GM18909 (cell line): ENCODE results near the gene BAIAP2L1.
"Not testable (repeated sequence)": the region's sequence is repeated elsewhere in the genome, so short reads cannot be mapped to it uniquely, and the experiment has no call there.

Experiments
- ATAC-seq: cut with Tn5 transposase; IDR thresholded peaks from one replicate; pipeline ENCODE4 v1.9.1; 2021; ENCODE audit warnings: mild to moderate bottlenecking; ENCODE audit not compliant: unreplicated experiment, poor library complexity

BAIAP2L1 gene

DNA sequence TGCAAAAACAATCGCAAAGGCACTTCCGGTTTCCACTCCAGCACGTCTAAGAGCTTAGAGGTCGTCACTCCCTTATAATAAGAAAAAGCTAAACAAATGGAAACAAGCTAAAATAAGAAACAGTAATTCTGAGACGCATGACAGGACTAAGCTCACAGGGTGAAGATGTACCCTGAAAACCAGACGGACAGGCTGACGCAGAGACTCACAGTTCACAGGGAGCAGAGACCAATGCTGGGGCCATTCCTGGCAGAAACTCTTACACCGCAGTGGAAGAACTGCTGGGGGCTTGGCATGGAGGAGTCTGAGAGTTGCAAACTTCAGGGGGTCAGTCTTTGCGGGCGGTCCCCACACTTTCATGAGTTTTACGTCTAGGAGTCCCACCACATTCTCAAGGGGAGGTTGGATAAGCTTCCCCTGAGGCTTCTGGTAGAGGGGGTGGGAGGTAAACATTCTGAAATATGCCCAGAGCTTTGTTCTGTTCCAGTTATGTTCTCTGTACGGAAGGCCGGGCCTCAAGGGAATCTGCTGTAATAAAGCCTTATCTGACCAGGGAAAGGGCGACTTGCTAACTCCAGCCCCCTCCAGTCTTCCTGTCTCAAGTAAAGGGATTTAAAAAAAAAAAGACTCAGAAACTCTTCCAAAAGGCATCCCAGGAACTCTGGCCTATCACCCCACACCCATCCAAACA lies 71.6 kb downstream of the BAIAP2L1 start:
- no peak for ATAC-seq

- ATAC-seq: no peak
Observed at GRCh38 chr7:98324782-98325181, 76.1 kb downstream of the BAIAP2L1 start.

GRCh38 chr7:98323597-98324322 lies 77.1 kb downstream of the BAIAP2L1 start:
- ATAC-seq: no peak

DNA sequence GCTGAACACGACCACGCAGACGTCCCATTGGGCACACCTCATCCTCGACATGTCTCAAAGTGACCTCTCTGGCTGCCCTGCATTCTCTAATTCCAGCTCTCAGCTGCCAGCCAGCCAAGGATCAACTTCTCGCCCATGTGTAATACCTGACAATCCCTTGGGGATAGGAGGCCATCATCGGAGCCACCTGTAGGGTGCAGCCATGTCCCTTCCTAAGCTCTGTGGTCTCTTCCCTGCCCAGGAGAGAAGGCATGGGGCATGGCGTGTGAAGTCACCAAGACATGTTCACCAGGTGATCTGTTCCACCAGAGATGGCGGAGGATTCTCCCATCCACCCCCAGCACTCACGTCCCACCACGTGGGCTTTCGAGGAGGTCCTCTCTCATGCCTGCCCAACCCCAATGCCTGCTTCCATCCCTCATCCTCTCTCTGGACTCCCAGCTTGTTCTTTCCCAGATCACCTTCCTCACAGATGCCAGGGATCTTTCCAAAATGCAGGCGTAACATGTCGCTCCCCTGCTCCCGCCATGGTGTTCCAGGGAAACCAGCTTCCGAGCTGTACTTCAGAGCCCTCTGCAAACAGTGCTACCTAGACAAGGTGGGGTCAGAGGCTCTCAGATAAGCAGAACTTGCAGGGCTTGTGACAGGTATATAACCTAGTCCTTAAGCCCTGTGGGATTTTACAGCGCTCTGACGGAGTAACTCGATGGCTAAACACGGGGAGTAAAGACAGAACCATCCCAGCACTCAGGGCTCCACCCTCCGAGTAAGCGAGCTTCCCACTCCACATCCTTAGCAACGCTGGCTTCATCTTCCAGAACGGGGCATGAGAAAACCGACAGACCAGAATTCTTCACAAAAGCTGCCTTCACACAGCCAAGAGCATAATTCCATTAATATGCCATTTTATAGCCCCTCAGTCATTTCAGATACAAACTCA lies 78.3 kb downstream of the BAIAP2L1 start:
- ATAC-seq: no peak

DNA sequence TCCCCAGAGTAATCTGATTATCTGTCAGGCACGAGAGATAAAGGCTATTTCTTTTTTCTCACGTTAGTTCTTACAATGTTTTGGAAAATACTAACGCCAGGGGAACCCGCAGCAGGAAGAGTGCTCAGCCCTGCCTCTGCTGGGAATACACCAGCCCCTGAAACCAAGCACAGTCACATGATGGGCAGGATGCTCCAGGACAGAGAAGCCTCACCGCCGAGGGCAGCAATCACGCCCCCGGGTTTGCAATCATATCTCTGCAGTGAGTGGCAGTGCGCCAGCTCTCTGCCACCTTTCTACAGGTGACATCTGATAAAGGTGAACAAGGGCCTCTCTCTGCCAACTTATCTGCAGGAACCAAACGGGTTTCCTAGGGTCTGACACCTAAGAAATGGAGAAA lies 79.6 kb downstream of the BAIAP2L1 start:
- ATAC-seq: no peak

DNA sequence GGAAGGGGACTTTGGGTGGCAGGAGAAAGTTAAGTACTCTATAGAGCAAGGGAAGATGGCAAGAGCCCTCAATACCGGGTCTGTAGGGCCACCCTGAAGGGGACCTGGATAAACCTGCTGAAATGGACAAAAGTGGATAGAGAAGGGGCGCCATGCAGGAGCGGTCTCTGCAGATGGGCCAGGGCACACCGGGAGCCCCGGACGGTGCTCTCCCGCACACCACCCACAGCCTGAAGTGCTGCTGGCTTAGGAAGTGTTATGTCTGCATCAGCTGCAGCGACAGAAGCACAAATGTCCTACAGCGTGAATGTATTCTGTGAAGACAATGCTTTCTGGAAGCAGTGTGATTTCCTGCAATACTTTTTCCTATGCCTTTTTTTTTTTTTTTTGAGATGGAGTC lies 81.7 kb downstream of the BAIAP2L1 start:
- no peak for ATAC-seq

DNA sequence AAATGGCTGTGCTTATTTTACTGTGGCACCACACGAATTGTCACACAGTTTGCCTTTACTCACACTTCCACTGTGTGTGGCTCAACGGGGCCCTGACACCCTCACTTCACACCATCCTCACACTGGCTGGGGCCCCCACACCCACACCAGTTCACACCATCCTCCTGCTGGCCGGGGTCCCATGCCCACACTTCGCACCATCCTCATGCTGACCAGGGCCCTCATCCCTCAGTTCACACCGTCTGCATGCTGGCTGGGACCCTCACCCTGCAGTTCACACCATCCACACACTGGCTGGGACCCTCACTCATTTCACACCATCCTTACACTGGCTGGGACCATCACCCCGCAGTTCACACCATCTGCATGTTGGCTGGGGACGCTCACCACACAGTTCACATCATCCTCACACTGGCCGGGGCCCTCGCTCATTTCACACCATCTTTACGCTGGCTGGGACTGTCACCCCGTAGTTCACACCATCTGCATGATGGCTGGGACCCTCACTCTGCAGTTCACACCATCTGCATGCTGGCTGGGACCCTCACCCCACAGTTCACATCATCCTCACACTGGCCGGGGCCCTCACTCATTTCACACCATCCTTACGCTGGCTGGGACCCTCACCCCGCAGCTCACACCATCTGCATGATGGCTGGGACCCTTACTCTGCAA lies 83.4 kb downstream of the BAIAP2L1 start:
- ATAC-seq: no peak

GRCh38 chr7:98315994-98316527 lies 84.8 kb downstream of the BAIAP2L1 start:
- not testable (repeated sequence) for ATAC-seq

- peak; percentile 79 for ATAC-seq
Observed at GRCh38 chr7:98315318-98315993, 85.4 kb downstream of the BAIAP2L1 start.

- ATAC-seq: peak; percentile 57
Observed at GRCh38 chr7:98314469-98314868, 86.4 kb downstream of the BAIAP2L1 start.

DNA sequence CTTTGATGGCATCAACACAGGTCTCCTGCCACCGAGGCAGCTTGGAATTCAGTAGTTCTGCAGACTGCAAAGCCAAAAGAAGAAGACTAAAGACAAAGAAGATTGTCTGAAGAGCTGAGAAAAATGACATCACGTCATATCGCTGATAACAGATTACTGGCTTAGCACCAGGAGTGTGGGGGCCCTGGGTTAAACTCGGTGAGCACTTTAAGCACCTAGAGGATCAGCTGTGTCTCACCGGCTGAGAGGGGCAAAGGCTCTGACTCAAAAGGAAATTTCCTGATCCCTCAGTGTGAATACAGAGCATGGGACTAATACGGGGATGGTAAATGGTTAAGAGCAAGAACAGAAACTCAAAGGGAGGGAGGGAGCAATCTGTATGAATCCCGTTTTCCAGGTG lies 88.7 kb downstream of the BAIAP2L1 start:
- no peak for ATAC-seq

GRCh38 chr7:98309566-98309965 lies 91.3 kb downstream of the BAIAP2L1 start:
- no peak for ATAC-seq

DNA sequence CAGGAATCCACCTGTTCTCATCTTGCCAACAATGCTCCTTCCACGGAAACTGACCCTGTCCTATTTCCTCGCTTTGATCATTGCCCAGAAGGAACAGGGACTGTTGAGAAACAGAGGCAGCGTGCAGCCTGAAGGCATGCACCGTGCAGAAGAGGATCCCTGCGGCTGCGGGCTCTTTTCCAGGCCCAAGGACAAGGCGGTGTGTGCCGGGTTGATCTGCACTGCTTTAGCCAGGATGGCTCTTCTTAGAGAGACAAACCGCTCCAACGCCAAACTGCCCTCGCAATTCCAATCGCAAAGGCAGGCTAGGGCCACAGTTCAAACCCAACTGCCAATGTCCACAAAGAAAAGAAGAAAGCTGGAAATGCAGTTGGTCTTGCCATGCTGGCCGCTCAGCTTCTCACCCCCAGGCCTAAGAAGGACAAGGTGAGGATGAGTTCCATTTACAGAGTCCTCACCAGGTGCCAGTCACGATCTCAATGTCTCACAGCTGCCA lies 92.9 kb downstream of the BAIAP2L1 start:
- ATAC-seq: no peak

DNA sequence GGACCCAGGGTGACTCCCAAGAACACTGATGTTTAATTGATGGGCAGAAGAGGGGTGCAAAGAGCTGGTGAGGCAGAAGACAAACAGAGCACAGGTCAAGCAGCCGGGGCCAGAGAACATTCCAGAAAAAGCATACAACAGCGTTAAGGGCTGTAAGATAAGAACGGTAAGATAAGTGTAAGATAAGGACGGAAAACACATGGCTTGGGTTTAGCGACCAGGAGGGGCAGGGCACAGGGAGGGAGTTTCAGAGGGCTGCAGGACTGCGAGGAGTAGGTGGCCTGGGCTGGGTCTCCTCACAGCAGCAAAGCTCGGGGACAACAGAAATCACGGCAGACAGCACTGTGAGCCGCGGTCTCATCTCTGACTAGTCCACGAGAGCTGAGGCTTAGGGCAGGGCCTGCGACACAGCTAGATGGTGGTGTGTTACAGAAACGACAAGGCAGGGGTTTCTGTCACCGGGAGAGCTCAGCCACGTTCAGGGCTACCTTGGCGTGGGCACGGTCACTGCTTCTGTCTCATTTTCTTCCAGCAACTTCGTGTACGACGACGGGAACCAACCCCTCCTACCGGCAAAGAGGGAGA lies 94.8 kb downstream of the BAIAP2L1 start:
- no peak for ATAC-seq

- ATAC-seq: no peak
Observed at GRCh38 chr7:98303906-98304305, 97.0 kb downstream of the BAIAP2L1 start.

DNA sequence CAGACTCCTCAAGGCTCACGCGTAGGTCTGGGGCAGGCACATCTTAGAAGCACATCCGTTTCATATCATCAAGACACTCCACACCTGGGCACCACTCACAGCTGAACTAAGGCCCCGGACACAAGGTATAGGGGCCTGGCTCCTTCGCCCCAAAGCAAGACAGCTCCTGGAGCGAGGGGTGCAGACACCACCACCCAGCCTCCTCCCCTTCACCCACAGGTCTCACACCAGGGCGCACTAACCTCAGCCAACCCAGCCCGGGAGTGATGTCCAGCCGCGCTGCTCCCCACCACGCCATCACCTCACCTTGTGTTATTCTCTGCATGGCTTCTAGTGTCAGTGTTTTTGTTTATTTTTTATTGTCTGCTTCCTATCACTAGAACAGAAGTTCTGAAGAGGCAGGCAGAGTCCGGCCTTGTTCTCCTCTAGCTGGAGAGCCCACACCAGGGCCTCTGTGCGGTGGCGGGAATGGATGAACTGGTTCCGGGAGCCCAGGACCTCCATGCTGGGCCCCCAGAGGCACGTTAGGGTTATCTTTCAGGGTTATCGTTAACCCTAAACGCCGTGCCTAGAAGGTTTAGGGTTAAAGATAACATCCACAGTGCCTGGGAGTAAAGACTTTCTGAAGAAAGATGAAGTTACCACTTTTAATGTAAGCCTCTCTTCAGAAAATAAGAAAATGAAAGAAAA lies 97.6 kb downstream of the BAIAP2L1 start:
- no peak for ATAC-seq

DNA sequence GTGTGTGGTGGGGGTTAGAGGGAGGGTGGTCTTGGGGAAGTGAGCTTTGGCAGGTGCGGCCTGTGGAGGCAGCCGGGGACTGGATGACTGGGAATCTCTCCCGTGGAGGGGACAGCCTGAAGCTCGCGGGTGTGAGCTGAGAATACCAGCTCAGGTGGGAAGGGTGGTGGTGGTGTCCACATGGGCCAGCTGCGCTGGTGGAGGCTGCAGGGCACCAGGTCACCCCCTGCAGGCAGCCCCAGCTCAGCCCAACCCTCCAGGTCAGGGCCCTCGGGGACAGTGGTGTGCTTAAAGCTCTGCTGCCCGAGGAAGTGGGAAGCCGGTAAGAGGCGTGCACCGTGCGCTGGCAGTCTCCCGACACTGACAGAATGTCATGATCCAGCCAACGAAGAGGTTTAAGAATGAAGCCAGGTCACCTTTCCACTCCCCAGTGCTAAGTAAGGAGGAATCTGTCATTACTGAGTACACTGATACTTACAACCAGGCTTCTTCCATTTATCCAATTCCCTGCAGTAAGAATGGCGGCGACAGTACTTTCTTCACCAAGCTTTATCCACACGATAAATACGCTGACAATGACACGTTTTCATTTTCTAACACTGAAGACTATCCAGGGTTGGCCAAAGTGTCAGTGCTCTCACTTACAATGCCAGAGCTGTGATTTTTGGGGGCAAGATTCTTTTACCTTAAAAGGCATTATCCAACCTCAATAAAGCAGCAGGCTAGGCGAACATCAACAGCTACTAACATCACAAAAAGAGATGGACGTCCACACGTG lies 99.0 kb downstream of the BAIAP2L1 start:
- no peak for ATAC-seq
